ENCODE data around the gene HEXA. TPM values are rescaled to one million over a fixed set of nuclear protein-coding genes. Genes with fewer than 3 reads are reported as not detected.
A peak's percentile ranks its signal among the peaks of the same experiment; 100 is the strongest.

HEXA gene
- total RNA-seq, 1 experiment from 2014 or later: 88.2 TPM

DNA sequence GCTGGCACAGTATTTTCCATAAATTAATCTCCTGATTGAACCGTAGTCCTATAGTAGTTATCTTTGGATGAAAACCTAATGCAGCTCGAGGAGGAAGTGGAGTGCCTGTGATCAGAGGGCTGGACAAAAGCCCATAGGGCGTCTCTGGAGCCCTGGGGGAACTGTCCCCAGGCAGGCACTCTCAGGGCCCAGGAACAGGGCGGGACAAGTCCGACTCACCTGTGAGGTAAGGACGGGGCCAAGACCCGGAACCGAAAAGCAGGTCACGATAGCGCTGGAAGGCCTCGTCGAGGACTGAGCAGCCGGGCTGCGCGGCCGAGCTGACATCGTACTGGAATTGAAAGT lies 341 bp downstream of the HEXA start:
- DNase-seq (ENCODE audit: low spot score): no peak

DNA sequence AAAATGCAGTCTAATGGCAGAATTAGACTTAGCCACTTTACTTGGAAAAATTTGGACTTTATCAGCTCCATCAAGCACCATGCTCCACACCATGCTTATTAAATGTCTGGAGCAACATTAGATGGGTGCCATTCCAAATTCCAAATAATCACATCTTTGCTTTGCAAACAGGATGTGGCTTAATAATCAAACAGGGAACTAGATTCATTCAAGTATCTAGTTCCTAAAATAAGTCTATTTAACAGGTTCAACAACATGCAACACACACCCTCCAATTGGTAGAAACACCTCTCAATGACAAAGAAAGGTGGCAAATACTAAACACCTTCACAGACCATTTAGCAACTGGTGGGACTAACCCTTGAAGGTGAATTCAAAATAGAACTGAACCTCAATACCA lies 3.5 kb downstream of the HEXA start:
- no peak for DNase-seq (ENCODE audit: low spot score)

DNA sequence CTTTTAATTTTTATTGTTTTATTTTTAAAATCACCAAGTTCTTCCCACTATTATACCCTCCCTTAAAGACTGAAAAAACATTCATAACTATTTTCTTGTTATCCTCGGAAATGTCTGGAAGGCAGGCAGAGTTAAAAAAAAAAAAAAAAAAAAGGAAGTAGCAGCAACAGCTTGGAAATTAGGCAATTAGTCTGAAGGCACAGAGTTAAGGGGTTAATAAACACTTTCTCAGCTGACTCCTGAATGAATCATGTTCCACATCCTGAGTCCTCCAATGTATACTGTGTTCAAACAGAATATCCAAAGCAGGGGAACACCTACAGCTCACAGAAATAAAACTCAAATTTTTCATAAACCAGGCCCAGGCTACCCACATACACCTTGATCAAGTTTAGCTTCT lies 5.8 kb downstream of the HEXA start:
- no peak for DNase-seq (ENCODE audit: low spot score)

DNA sequence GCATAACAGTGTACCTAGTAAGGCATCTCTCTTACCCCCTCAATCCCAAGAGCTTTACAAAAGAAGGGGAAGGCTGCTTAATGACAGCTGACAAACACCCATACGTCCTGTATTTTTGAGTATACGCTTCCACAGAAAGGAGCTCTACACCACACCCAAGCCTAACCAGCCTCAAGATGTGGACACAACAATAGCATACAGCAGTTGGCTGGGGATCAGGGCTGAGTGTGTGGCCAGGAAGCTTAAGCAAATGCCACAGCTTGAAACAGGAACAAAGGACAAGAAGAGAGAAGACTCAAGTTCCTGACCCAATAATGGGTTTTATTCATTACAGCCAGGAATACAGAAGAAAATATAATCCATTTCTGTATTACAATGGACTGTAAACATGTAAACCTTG lies 6.9 kb downstream of the HEXA start:
- DNase-seq (ENCODE audit: low spot score): no peak

DNA sequence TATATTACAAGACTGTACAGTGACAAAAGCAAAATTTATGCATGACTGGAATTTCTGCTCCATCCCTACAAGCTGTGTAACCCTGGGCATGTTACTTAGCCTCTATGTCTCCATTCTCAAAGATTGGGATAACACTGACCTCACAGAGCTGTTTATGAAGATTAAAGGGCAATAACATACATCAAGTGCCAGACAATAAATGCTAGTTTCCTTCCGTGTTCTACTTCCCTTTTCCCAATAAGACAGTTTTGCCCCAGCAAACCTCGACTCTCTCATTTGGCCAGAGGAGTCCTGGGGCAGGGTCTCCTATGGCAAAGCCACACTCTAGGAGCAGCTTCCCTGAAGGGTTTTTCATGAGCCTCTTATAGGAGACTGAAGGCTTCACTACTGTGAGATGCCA lies 7.5 kb downstream of the HEXA start:
- DNase-seq (ENCODE audit: low spot score): no peak

DNA sequence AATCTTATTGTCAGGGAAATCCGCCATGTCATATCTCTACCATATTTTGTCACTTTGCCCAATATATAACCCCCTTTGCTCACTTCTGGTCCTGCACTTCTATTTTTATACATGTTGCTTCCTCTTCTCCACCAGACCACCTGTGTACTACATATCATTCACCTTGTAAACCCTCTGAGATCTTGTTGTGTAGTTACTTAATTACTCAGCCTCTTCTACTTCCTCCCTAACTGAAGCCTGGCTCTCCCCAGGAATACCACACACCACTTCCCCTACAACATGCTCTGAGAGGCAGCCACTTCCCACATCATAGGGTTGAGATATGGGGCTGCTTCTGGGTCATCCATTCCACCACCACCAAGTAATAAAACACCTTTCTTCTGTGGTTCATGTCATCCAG lies 10.0 kb downstream of the HEXA start:
- no peak for DNase-seq (ENCODE audit: low spot score)

DNA sequence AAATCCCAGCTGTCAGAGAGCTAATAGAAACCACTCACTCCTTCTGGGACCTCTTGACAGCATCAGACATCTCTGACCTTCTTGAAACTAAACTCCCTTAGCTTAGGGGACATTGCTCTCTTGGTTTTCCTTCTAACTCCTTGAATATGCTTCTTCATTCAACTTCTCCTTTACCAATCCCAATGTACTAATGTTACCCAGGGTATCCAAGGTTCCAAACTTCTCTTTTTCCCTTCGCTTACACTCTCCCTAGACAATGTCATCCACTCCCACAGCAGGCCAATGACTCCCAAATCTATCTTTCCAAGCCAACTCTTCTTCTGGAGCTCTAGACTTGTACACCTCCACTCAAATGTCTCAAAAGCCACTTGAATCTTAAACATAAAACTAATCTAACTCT lies 14.6 kb downstream of the HEXA start:
- no peak for DNase-seq (ENCODE audit: low spot score)

DNA sequence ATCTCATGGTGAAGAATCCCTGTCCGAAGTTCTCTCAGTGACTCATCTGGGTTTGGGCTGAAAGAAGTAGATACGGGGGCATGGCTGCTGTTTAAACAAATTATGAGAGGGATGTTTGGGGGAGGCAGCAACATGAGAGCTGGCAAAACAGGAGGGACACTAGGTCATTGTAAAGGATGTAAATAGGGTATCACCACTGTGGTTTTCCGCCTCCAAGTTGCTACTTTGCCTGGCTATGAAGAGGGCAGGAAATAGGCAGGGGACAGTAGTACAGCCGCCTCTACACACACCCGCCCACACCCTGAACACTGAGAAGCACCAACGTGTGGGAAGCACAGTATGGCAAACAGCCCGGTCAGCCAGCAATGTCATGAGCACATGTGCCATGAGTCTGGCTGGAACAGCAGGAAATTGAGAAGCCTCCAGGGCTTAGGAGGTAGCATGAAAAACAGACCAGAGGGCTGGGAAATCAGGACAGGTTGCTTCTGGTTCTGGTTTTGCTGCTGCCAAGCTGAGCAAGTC lies 17.1 kb downstream of the HEXA start:
- peak; percentile 82 for DNase-seq (ENCODE audit: low spot score)

DNA sequence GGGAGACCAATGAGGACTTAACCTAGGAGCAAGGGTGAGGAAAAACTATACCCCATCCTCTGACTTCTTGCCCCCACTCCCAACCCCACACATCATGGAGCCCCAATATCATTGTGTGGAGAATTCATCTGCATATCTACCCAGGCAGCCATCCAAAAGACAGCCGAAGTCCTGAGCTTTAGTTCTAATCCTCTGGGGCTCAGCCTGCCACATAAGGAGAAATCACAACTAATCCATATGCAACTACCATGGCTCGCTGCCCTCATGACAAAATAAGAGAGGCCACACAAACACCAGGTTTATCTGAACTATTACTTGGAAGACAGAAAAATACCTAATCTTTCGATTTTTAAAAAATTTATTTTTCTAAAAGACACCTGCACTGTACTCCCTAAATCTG lies 17.7 kb downstream of the HEXA start:
- DNase-seq (ENCODE audit: low spot score): no peak

DNA sequence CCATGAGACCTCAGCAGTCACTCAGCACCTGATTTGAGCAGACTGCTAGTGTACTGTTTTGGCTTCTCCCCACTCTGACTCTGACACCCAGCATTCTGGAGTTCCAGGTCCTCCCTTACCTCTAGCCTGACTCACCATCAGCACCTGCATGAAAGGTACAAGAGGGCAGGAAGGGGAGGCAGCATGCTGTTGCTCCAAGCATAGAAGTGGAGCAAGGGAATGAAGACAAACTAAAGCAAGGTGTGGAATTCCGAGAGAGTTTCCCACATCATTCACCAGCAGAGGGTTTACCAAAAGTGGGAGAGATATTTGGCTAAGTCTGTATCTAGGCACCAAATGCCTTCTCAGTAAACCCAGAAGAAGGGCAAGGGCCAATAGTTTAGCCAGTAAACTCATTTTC lies 21.3 kb downstream of the HEXA start:
- DNase-seq (ENCODE audit: low spot score): no peak

DNA sequence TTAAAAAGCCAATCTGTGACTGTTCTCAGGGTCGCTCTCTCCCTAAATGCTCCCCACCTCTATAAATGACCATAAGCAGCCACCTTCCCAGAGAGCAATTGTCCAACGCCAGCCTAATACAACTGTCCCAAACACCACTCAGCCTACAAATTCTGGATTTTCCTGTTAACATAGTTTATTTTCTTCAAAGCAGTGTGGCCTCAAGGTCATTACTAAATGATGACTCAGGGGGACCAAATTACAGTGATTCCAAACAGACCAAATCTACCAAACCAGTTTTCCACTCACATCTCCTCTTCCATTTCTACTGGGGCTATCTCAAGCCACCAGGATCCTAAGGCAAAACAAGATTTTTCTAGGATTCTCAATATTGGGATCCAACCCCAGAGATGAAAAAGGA lies 22.5 kb downstream of the HEXA start:
- no peak for DNase-seq (ENCODE audit: low spot score)

DNA sequence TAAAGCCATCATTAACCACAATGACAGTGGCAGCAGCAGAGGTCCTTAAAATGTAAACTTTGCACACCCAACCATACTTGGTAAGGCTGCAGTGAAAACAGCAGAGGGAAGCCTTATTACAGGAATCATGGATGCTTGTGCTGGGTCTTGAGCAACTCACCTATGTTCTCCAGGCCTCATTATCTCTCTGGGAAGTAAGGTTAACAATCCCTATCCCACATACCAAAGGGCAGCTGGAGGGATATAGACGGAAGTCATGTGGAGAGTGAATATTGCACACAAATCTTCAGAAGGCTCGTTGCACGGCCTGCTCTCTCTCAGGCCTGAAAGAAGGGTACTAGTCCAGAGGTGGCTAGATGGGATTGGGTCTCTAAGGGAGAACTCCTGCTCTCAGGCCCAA lies 30.0 kb downstream of the HEXA start:
- no peak for DNase-seq (ENCODE audit: low spot score)

DNA sequence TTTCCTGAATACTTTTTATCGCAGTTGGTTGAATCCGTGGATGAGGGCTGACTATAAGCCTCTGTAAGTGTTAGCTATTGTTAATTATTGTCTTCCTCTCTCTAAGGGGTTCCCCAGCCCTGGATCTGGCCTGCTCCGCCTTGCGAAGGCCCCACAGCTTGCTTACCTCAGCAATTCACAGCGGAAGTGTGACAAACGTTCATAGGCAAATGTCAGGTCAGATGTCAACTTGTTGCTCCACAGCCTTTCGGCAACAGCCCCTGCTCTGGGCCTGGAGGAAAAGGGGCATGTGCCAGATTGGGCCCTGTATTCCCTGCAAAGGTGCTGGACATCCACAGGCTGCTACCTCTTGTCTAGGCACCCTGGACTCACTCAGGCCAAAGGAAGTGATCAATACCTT lies 30.5 kb downstream of the HEXA start:
- no peak for DNase-seq (ENCODE audit: low spot score)

DNA sequence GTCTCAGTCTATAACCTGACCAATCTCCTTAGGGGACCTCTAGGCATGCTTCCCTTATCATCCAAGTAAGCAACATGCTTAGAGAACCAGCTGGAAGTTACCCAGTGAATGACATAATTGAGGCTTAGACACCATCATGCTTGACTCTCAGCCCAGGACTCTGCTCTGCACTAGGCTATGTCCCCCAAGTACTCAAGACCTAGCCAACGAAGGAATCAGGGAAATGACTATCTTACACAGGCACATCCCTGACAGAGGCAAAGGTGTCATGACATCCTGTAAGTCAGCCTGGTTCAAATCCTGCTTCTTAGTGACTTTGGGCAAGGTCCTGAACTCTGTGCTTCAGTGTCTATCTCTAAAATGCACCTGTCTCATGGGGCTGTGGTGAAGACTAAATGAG lies 31.2 kb downstream of the HEXA start:
- no peak for DNase-seq (ENCODE audit: low spot score)

DNA sequence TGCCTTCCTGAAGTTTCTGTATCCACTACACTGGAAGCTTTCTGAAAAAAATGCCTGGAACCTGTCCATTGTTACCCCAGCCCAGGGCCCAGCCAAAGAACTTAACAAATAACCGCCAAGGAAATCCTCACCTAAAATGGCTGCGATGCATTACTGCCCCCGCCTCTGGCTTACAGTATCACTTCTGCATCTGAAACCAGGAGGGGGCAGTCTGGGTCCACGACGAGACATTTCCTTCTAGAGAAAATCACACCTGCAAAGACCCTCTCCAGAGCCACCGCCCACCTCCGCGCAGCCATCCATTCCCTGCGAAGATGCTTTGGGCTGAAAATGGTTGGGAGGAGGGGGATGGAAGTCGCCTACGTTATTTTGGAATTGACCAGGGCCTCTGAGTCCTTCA lies 33.4 kb downstream of the HEXA start:
- no peak for DNase-seq (ENCODE audit: low spot score)

DNA sequence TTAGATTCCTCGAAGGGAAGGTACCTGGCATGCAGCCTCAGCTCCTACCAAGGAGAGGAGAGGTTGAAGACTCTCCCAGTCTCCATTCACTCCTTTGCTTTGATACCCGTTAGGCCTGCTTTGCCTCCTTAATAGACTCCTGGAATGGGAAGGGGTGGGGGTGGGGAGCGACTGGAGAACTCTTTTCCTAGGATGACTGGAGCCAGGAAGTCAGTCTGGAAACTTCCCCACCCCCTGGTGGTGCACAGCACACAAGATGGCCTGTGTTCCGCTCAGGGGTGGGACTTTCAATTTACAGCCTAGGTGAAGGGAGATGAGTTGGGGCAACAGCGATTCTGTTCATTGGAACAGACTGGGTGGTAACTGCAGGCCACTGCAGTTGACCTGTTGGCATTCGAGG lies 34.5 kb downstream of the HEXA start:
- DNase-seq (ENCODE audit: low spot score): peak; percentile 17

DNA sequence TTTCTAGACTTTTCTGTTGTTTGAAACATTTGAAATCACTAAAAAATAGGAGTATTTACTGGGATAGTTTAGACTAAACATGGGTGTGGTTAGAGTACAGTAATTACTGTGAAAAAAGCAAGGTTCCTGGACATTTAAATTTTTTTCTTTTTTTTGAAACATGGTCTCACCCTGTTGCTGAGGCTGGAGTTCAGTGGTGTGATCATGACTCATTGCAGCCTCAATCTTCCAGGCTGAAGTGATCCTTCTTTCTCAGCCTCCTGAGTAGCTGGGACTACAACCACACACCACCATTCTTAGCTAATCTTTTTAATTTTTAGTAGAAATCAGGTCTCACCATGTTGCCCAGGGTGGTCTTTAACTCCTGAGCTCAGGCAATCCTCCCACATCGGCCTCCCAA lies 35.4 kb downstream of the HEXA start:
- DNase-seq (ENCODE audit: low spot score): peak; percentile 43

DNA sequence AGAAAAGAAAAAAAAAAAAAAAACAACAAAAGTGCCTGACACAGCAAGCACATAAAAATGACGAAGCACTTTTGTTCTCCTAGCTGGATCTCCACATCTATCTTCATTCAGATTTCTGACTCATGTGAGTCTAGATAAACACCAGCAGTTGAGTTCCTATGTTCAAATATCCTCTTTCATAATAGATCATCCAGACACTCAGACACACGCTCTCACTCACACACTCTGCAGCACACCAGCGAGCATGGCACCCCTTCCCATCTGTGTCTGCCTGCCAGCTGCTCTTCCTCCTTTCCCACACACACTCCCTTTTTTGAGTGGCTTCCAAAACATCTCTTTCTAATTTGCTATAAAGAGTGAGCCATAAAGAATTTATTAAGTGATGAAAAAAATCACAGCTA lies 36.0 kb downstream of the HEXA start:
- DNase-seq (ENCODE audit: low spot score): peak; percentile 85

DNA sequence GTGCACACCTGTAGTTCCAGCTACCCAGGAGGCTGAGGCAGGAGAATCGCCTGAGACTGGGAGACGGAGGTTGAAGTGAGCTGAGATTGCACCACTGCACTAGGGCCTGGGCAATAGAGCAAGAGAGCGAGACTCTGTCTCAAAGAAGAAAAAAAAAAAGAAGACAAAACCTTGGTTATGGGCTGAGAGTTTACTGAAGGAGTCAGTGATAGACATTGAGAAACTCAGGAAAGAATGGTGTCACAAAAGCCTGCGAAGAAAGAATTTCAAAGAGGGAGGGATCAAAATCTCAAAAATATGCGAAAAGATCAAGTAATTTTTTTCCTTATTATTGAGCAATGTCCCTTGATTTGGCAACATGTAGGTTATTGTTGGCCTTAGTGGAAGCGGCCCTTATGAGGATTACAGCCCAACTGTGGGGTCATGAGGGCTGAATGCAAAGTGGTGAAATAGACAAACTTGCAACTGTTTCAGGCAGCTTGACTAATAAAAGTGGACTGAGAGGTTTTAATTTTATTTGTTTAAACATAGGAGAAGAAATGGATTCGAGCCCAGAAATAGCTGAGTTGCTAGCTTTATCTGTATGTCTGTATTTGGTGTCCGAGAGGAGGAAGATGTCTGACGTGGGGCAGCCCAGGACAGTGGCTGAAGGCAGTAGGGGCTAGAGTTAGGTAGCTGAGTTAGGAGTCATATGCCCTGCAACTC lies 37.0 kb downstream of the HEXA start:
- DNase-seq (ENCODE audit: low spot score): no peak

DNA sequence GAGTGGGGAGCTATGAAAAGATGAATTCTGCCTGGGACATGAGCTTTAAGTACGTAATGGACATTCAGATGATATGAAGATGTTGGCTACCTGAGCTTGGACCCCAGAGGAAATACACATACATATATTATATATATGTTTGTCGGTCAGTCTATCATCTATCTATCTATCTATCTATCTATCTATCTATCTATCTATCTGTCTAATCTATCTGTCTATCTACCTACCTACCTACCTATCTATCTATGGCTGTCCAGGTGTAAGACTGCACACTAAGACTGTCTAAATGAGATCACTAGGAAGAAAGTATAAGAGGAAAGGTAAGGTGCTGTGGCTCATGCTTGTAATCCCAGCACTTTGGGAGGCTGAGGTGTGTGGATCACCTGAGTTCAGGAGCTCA lies 37.7 kb downstream of the HEXA start:
- no peak for DNase-seq (ENCODE audit: low spot score)

DNA sequence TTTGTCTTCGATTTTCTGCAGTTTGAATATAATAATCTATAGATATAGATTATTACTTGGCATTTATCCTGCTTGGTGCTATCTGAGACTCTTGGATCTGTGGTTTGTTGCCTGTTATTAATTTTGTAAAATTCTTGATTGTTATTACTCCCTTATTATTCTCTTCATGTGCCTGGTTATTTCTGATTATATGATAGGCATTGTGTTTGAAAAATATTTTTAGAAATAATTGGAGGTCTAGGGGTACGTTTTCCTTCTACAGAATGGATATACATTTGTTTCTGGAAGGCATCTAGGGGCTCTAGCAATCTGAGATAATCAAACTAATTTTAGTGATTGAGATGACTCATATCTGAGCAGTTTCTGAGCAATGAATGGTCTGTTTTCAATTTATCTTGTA lies 41.0 kb downstream of the HEXA start:
- DNase-seq (ENCODE audit: low spot score): no peak

DNA sequence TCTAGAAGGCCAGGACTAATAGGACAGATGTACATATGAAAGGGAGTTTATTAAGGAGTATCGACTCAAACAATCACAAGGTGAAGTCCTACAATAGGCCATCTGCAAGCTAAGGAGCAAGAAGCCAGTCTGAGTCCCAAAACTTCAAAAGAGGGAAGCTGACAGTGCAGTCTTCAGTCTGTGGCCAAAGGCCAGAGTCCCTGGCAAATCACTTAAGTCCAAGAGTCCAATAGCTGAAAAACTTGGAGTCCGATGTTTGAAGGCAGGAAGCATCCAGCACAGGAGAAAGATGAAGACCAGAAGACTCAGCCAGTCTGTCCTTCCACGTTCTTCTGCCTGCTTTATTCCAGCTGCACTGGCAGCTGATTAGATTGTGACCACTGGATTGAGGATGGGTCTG lies 44.8 kb downstream of the HEXA start:
- no peak for DNase-seq (ENCODE audit: low spot score)

DNA sequence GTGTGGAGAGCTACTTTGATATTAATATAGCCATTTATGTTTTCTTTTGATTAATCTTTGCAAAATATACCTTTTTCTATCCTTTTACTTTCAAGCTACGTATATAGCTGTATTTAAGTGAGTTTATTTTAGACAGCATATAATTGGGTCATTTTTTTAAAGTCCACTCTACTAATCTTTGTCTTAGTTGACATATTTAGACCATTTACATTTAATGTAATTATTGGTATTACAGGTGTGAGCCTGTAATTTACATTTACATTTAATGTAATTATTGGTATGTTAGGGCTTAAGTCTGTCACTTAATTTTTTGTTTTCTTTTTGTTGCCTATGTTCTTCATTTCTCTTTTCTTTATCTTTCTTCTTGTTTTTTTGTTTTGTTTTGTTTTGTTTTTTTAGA lies 52.1 kb downstream of the HEXA start:
- DNase-seq (ENCODE audit: low spot score): no peak

DNA sequence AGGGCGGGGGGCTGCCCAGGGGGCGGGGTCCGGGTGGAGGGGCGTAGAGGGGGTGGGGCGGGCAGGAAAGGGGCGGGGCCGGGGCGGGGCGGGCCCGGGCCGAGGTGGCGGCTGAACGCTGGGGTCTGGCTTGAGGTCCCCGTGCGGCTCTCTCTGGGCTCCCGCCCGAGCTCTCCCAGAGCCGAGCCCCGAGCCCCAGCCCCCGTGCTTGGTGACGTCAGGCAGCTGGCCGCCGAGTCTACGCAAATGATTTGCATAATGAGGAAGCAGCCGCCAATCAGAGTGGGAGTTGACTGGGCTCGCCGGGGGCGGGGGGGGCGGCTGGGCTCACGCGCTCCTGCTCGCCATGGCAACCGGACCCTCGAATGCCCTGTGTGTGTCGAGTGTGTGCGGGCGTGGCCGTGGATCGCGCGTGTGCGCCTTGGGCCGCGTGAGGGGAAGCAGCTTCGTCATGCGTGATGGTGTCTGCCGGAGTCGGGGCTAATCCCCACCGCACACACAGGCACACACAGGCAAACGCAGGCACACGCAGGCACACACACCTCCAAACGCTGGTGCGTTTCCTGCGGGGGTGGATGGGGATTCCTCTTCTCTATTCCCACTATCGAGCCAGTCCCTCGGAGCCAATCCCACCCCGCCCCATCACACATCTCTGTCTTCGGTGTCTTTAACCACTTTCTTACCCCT lies 55.7 kb downstream of the HEXA start, which contains the start of gene CELF6:
CELF6 (minus strand) TSS at position 173 of the 687 bp plus-strand sequence. CDS start 283 bp downstream, outside the sequence.
- DNase-seq (ENCODE audit: low spot score): peak; percentile 80

Measured in H4 (cell line).